Gastrocnemius medialis (tissue), 4 donors: ENCODE results near the gene DPP8.

Experiments
- POLR2A ChIP-seq, 2 donors: fragments of 450-650 bp; IDR thresholded peaks; one replicate each; pipeline ENCODE4 v1.6.1; 2017; ENCODE audit warnings: antibody characterized with exemption in 2 of 2, mild to moderate bottlenecking in 2 of 2, moderate library complexity in 2 of 2
- TF ChIP-seq, protein P1 (sequence below), 5 experiments: fragments of 450-650 bp in 3 of 5; fragments of 200-600 bp in 2 of 5; sonication (generic) in 2 of 5; IDR thresholded peaks in 4 of 5; conservative IDR thresholded peaks in 1 of 5; 1 replicate in 4 of 5; 2 replicates in 1 of 5; pipeline ENCODE4 v1.5.1; 2016 to 2019; ENCODE audit warnings: antibody characterized with exemption in 5 of 5, mild to moderate bottlenecking in 3 of 5, moderate library complexity in 3 of 5

DNA sequence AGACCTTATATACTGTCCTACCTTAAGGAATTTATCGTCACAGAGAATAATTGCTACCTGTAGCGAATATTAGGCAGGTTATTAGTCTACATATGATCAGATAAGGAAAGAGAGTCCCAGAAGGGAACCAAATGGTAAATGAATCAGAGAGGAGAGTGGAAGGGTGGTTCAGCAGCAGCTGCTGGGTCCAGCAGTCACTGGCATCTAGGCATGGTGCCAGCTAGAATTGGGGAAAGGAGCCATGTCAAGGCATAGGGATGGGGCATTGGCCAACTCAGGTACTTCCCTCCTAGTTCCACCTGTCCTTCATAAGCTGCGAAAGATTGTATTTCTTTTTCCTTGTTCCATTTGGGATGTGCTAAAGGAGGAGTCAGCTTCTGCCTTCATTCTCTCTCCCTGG, 36.2 kb upstream of the DPP8 start:
- TF ChIP-seq, protein P1, sequence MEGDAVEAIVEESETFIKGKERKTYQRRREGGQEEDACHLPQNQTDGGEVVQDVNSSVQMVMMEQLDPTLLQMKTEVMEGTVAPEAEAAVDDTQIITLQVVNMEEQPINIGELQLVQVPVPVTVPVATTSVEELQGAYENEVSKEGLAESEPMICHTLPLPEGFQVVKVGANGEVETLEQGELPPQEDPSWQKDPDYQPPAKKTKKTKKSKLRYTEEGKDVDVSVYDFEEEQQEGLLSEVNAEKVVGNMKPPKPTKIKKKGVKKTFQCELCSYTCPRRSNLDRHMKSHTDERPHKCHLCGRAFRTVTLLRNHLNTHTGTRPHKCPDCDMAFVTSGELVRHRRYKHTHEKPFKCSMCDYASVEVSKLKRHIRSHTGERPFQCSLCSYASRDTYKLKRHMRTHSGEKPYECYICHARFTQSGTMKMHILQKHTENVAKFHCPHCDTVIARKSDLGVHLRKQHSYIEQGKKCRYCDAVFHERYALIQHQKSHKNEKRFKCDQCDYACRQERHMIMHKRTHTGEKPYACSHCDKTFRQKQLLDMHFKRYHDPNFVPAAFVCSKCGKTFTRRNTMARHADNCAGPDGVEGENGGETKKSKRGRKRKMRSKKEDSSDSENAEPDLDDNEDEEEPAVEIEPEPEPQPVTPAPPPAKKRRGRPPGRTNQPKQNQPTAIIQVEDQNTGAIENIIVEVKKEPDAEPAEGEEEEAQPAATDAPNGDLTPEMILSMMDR (IDR thresholded peaks at IDR 0.05 in 4 of 5, conservative IDR thresholded peaks at IDR 0.05 in 1 of 5): no peak
- TF ChIP-seq POLR2A (IDR thresholded peaks at IDR 0.05): no peak
